Mesodermal cell (in vitro differentiated cells): ENCODE data around the gene SUMO3. TPM values are rescaled to one million over a fixed set of nuclear protein-coding genes. Genes with fewer than 3 reads are reported as not detected.

Experiments
- H3K27ac ChIP-seq: 2 replicates; pipeline ENCODE4 v1.7.0; 2013; ENCODE audit warnings: mild to moderate bottlenecking, low read depth, low read length, moderate library complexity; ENCODE audit not compliant: severe bottlenecking
- H3K36me3 ChIP-seq: 2 replicates; pipeline ENCODE4 v1.7.1; 2013; ENCODE audit warnings: mild to moderate bottlenecking, low read length, moderate library complexity; ENCODE audit not compliant: control insufficient read depth, insufficient read depth
- H3K4me1 ChIP-seq: one replicate; pipeline ENCODE4 v1.7.1; 2013; ENCODE audit warnings: mild to moderate bottlenecking, low read length; ENCODE audit not compliant: insufficient read depth, control insufficient read depth, poor library complexity, severe bottlenecking
- H3K4me3 ChIP-seq: 2 replicates; pipeline ENCODE4 v1.7.0; 2013; ENCODE audit warnings: low read length, control low read depth, mild to moderate bottlenecking; ENCODE audit not compliant: insufficient read depth, poor library complexity, severe bottlenecking; ENCODE audit errors: extremely low read depth
- H3K9me3 ChIP-seq: 2 replicates; pipeline ENCODE4 v1.7.1; 2013; ENCODE audit warnings: mild to moderate bottlenecking, low read length, moderate library complexity; ENCODE audit not compliant: control insufficient read depth
- WGBS, 2 experiments: methylation state at CpG; one replicate each; pipeline ENCODE4 v1.1.5; 2013; ENCODE audit warnings: missing lambda C conversion rate in 2 of 2; ENCODE audit not compliant: insufficient coverage in 2 of 2; 5-methylcytosine and 5-hydroxymethylcytosine counted together
- polyA plus RNA-seq, 2 experiments: library from polyadenylated mRNA; stranded (reverse); fragments of 50-300 nt; gene quantifications; one replicate each; pipeline ENCODE4 v1.2.3, GENCODE V29; 2013

SUMO3 gene
- polyA plus RNA-seq (2013, experiment 1 of 2) = 108 TPM
- 108 TPM for polyA plus RNA-seq (2013, experiment 2 of 2)

GRCh38 chr21:44817914-44818639 lies at the start of gene SUMO3:
TSS of gene SUMO3 (minus strand) at chr21:44818062. CDS start at chr21:44817968, 94 bp downstream.
- H3K4me1 ChIP-seq = peaks cover 6% of the 10 kb centered on the region
- 0 to 4% methylated on average over 79 to 85 of the region's 108 CpGs for WGBS, 2 experiments
- peak within 1 kb of the TSS; percentile 59 for H3K4me3 ChIP-seq
- peaks cover 33% of the 10 kb centered on the region for H3K9me3 ChIP-seq
- peak within 1 kb of the TSS; percentile 87 for H3K27ac ChIP-seq
- peaks cover 9% of the 10 kb centered on the region for H3K36me3 ChIP-seq

GRCh38 chr21:44867464-44867863 lies 49.6 kb upstream of the SUMO3 start:
- peaks cover 54% of the 10 kb centered on the region for H3K36me3 ChIP-seq
- peak overlapping the region; percentile 81 for H3K27ac ChIP-seq

GRCh38 chr21:44866780-44867179 lies 48.9 kb upstream of the SUMO3 start:
- Histone ChIP-seq H3K4me3 (no peak overlapping the region), H3K27ac (peak overlapping the region; percentile 81), H3K4me1 (peaks cover 59% of the 10 kb centered on the region), H3K36me3 (peaks cover 59% of the 10 kb centered on the region), H3K9me3 (no peaks in the 10 kb centered on the region)
- 85 to 91% methylated on average over 6 to 7 of the region's 7 CpGs for WGBS, 2 experiments

More at GRCh38 chr21:44867464-44867863, 49.6 kb upstream of the SUMO3 start:
- Histone ChIP-seq H3K9me3 (no peaks in the 10 kb centered on the region), H3K4me1 (peaks cover 60% of the 10 kb centered on the region), H3K4me3 (no peak overlapping the region)
- 93 to 96% methylated on average over 9 to 12 of the region's 15 CpGs for WGBS, 2 experiments

GRCh38 chr21:44865561-44866280 lies 47.9 kb upstream of the SUMO3 start:
- no peaks in the 10 kb centered on the region for H3K9me3 ChIP-seq
- 90 to 95% methylated on average over 11 of the region's 12 CpGs for WGBS, 2 experiments
- peaks cover 70% of the 10 kb centered on the region for H3K36me3 ChIP-seq
- H3K4me1 ChIP-seq = peaks cover 53% of the 10 kb centered on the region
- no peak overlapping the region for H3K4me3 ChIP-seq
- H3K27ac ChIP-seq = no peak overlapping the region

GRCh38 chr21:44862869-44863685 lies 45.2 kb upstream of the SUMO3 start:
- H3K27ac ChIP-seq = no peak overlapping the region
- H3K4me1 ChIP-seq = peaks cover 45% of the 10 kb centered on the region
- no peak overlapping the region for H3K4me3 ChIP-seq
- 97 to 98% methylated on average over 20 to 21 of the region's 25 CpGs for WGBS, 2 experiments
- no peaks in the 10 kb centered on the region for H3K9me3 ChIP-seq
- peaks cover 86% of the 10 kb centered on the region for H3K36me3 ChIP-seq

GRCh38 chr21:44858791-44859190 lies 40.9 kb upstream of the SUMO3 start:
- no peaks in the 10 kb centered on the region for H3K9me3 ChIP-seq
- H3K36me3 ChIP-seq = peaks cover 100% of the 10 kb centered on the region
- H3K4me1 ChIP-seq = peaks cover 15% of the 10 kb centered on the region
- no peak overlapping the region for H3K27ac ChIP-seq
- no peak overlapping the region for H3K4me3 ChIP-seq
- WGBS, 2 experiments = 94 to 96% methylated on average over 9 to 10 of the region's 10 CpGs

- H3K9me3 ChIP-seq = no peaks in the 10 kb centered on the region
- H3K27ac ChIP-seq = no peak overlapping the region
- peaks cover 15% of the 10 kb centered on the region for H3K4me1 ChIP-seq
- 93 to 96% methylated on average over 14 to 15 of the region's 15 CpGs for WGBS, 2 experiments
- H3K36me3 ChIP-seq = peaks cover 100% of the 10 kb centered on the region
- no peak overlapping the region for H3K4me3 ChIP-seq
Measured at GRCh38 chr21:44858291-44858690, 40.4 kb upstream of the SUMO3 start.

GRCh38 chr21:44857127-44857892 lies 39.4 kb upstream of the SUMO3 start:
- peaks cover 15% of the 10 kb centered on the region for H3K4me1 ChIP-seq
- WGBS, 2 experiments = 81 to 91% methylated on average over 7 to 10 of the region's 16 CpGs
- no peaks in the 10 kb centered on the region for H3K9me3 ChIP-seq
- H3K27ac ChIP-seq = no peak overlapping the region
- H3K36me3 ChIP-seq = peaks cover 98% of the 10 kb centered on the region
- H3K4me3 ChIP-seq = no peak overlapping the region

- no peak overlapping the region for H3K4me3 ChIP-seq
- no peak overlapping the region for H3K27ac ChIP-seq
- H3K36me3 ChIP-seq = peaks cover 98% of the 10 kb centered on the region
- peaks cover 12% of the 10 kb centered on the region for H3K4me1 ChIP-seq
- H3K9me3 ChIP-seq = no peaks in the 10 kb centered on the region
- WGBS, 2 experiments = 94 to 98% methylated on average over 13 to 15 of the region's 17 CpGs
Measured at GRCh38 chr21:44856131-44856530, 38.3 kb upstream of the SUMO3 start.

- peaks cover 98% of the 10 kb centered on the region for H3K36me3 ChIP-seq
- H3K4me1 ChIP-seq = peaks cover 12% of the 10 kb centered on the region
- H3K4me3 ChIP-seq = no peak overlapping the region
- WGBS, 2 experiments = 97 to 98% methylated on average over 13 to 14 of the region's 14 CpGs
- H3K9me3 ChIP-seq = no peaks in the 10 kb centered on the region
- H3K27ac ChIP-seq = no peak overlapping the region
Measured at GRCh38 chr21:44855572-44855971, 37.7 kb upstream of the SUMO3 start.
